GM12878 (cell line): ENCODE data around the gene SMOC1. TPM values are rescaled to one million over a fixed set of nuclear protein-coding genes. Genes with fewer than 3 reads are reported as not detected.

ENCODE experiments used
- ATAC-seq: fragments of 200-7000 bp; cut with Tn5 transposase; 3 replicates; pipeline ENCODE4 v1.9.1; 2020; ENCODE audit warnings: mild to moderate bottlenecking, moderate library complexity
- BruUV-seq: library from RNA; stranded (reverse); fragments of 400-500 nt; replicated peaks from 2 replicates; lab custom pipeline; 2021; lab: Mats Ljungman, UMichigan
- CTCF ChIA-PET: fragments of 300-600 bp; sonication (Branson Sonifier 250); formaldehyde crosslinking; extraction: SDS; loops from one replicate; lab custom pipeline; 2021; ENCODE audit warnings: inconsistent platforms; lab: Yijun Ruan, JAX
- POLR2A ChIA-PET: fragments of 350-600 bp; formaldehyde crosslinking; extraction: SDS; loops from one replicate; lab custom pipeline; 2021; ENCODE audit warnings: inconsistent platforms; lab: Charles Lee
- RAD21 ChIA-PET: fragments of 300-600 bp; sonication (Branson Sonifier 250); formaldehyde crosslinking; loops from one replicate; lab custom pipeline; 2023; ENCODE audit warnings: antibody characterized with exemption; ENCODE audit not compliant: unreplicated experiment; lab: Charles Lee
- SMC1A ChIA-PET: fragments of 300-600 bp; sonication (Branson Sonifier 250); formaldehyde crosslinking; loops from one replicate; lab custom pipeline; 2023; ENCODE audit not compliant: unreplicated experiment, uncharacterized antibody; lab: Charles Lee
- DNase-seq: peaks from one replicate; pipeline ENCODE4 v3.0.0-alpha.2; 2011; ENCODE audit warnings: low read depth, low spot score
- FAIRE-seq: peaks from 3 replicates; lab custom pipeline; 2011; peaks lifted over from hg19 to GRCh38; lab: Jason Lieb, UNC
- H2AFZ ChIP-seq: 2 replicates; pipeline ENCODE4 v1.6.0; 2011; ENCODE audit warnings: low read depth, low read length, control low read depth; ENCODE audit not compliant: control insufficient read depth
- H3K27ac ChIP-seq: 2 replicates; pipeline ENCODE4 v1.5.1; 2011; ENCODE audit warnings: control low read depth; ENCODE audit not compliant: control insufficient read depth, insufficient read depth
- H3K27me3 ChIP-seq, 2 experiments: replicated peaks in 1 of 2; 2 replicates each; pipeline versions ENCODE4 v1.6.0 to v1.6.1; 2011; ENCODE audit warnings: low read length in 1 of 2; ENCODE audit not compliant: control insufficient read depth in 2 of 2, insufficient read depth in 2 of 2
- H3K36me3 ChIP-seq, 2 experiments: 2 replicates each; pipeline ENCODE4 v1.5.1; 2011; ENCODE audit warnings: low read length in 1 of 2; ENCODE audit not compliant: control insufficient read depth in 2 of 2, insufficient read depth in 2 of 2
- H3K4me1 ChIP-seq: 2 replicates; pipeline ENCODE4 v1.6.1; 2011; ENCODE audit warnings: mild to moderate bottlenecking, low read length, moderate library complexity, mixed read lengths; ENCODE audit not compliant: control insufficient read depth, insufficient read depth
- H3K4me2 ChIP-seq: 2 replicates; pipeline ENCODE4 v1.6.0; 2011; ENCODE audit warnings: control low read depth; ENCODE audit not compliant: control insufficient read depth, insufficient read depth
- H3K4me3 ChIP-seq: fragments of 200-600 bp; sonication (generic); 2 replicates; pipeline ENCODE4 v1.5.1; 2016
- H3K79me2 ChIP-seq: 2 replicates; pipeline ENCODE4 v1.6.0; 2011; ENCODE audit warnings: low read length; ENCODE audit not compliant: control insufficient read depth, insufficient read depth
- H3K9ac ChIP-seq: 2 replicates; pipeline ENCODE4 v1.8.0; 2011; ENCODE audit warnings: low read length, control low read depth, mixed read lengths; ENCODE audit not compliant: control insufficient read depth, insufficient read depth
- H3K9me3 ChIP-seq: replicated peaks from 3 replicates; pipeline ENCODE4 v1.5.1; 2011; ENCODE audit warnings: mild to moderate bottlenecking, low read length; ENCODE audit not compliant: control insufficient read depth, insufficient read depth
- H4K20me1 ChIP-seq: 2 replicates; pipeline ENCODE4 v1.6.0; 2011; ENCODE audit not compliant: control insufficient read depth, insufficient read depth
- CBFB ChIP-seq: IDR thresholded peaks from 2 replicates; pipeline ENCODE4 v1.6.1; 2016; ENCODE audit warnings: antibody characterized with exemption, low read depth
- CEBPB ChIP-seq, 2 experiments: fragments of 150-350 bp in 1 of 2; IDR thresholded peaks; 2 replicates each; pipeline ENCODE4 v1.6.1; 2012 to 2014; ENCODE audit warnings: low read depth in 2 of 2, low read length in 2 of 2, borderline replicate concordance in 1 of 2, inconsistent platforms in 1 of 2
- CUX1 ChIP-seq: IDR thresholded peaks from 2 replicates; pipeline ENCODE4 v1.6.1; 2012; ENCODE audit warnings: improper control_type of control experiment, low read depth, low read length; ENCODE audit not compliant: insufficient replicate concordance
- ESRRA ChIP-seq: IDR thresholded peaks from 2 replicates; pipeline ENCODE4 v1.6.1; 2012; ENCODE audit warnings: mild to moderate bottlenecking, low read length, improper control_type of control experiment
- KAT2A ChIP-seq: conservative IDR thresholded peaks from 2 replicates; pipeline ENCODE4 v1.6.1; 2011; ENCODE audit warnings: low read depth, low read length; ENCODE audit not compliant: control insufficient read depth
- LARP7 ChIP-seq: fragments of 450-650 bp; IDR thresholded peaks from 2 replicates; pipeline ENCODE4 v1.6.1; 2017; ENCODE audit warnings: mild to moderate bottlenecking
- NFXL1 ChIP-seq: fragments of 450-650 bp; IDR thresholded peaks from 2 replicates; pipeline ENCODE4 v1.6.1; 2017; ENCODE audit warnings: antibody characterized with exemption, mild to moderate bottlenecking, borderline replicate concordance
- POLR2A ChIP-seq: IDR thresholded peaks from 2 replicates; pipeline ENCODE4 v1.6.1; 2011; ENCODE audit warnings: low read depth, mild to moderate bottlenecking, low read length
- STAT1 ChIP-seq: fragments of 450-650 bp; conservative IDR thresholded peaks from 2 replicates; pipeline ENCODE4 v1.6.1; 2014; ENCODE audit warnings: antibody characterized with exemption, mild to moderate bottlenecking
- TAF1 ChIP-seq: IDR thresholded peaks from 2 replicates; pipeline ENCODE4 v1.6.1; 2011; ENCODE audit warnings: mild to moderate bottlenecking, low read depth, low read length, borderline replicate concordance
- ZBED1 ChIP-seq: IDR thresholded peaks from 2 replicates; pipeline ENCODE4 v1.6.1; 2016; ENCODE audit warnings: borderline replicate concordance
- ZNF274 ChIP-seq: IDR thresholded peaks from one replicate; pipeline ENCODE4 v1.8.0; 2011; ENCODE audit not compliant: insufficient read length, insufficient read depth
- WGBS: methylation state at CpG from one replicate; pipeline ENCODE4 v1.1.6; 2016; ENCODE audit warnings: low lambda C conversion rate; ENCODE audit not compliant: insufficient replicate concordance, insufficient coverage; ENCODE audit errors: missing lambda C conversion rate; 5-methylcytosine and 5-hydroxymethylcytosine counted together
- in situ Hi-C: fragments of 300-500 bp; cut with MboI; formaldehyde crosslinking; loops from 9 replicates; pipeline ENCODE4 v1.14.3; 2018; ENCODE audit warnings: mixed read lengths
- intact Hi-C: fragments of 100-400 bp; cut with micrococcal nuclease; formaldehyde crosslinking; loops from one replicate; pipeline ENCODE4 v1.14.2; 2022; ENCODE audit not compliant: unreplicated experiment
- polyA plus RNA-seq, 11 experiments: library from polyadenylated mRNA; depleted of rRNA in 4 of 11; unstranded in 6 of 11; stranded (reverse) in 5 of 11; fragments of >200 nt; fragmentation: Nextera tagmentation in 4 of 11; fragmentation: Illumina TruSeq in 1 of 11; extraction: Ambion mirVana in 4 of 11; extraction: Trizol in 1 of 11; gene quantifications; 1 replicate in 1 of 11; 2 replicates in 10 of 11; pipeline versions ENCODE4 v1.2.1 to v1.2.3, GENCODE V29; 2011 to 2016; ENCODE audit warnings: inconsistent platforms in 2 of 11, missing spikeins in 2 of 11, low read depth in 1 of 11
- total RNA-seq, 4 experiments: library from RNA; depleted of rRNA in 3 of 4; stranded (reverse); fragments of >200 nt in 3 of 4; fragmentation: Illumina TruSeq in 1 of 4; extraction: Trizol in 1 of 4; gene quantifications; 2 replicates each; pipeline versions ENCODE4 v1.2.1 to v1.2.3, GENCODE V29; 2013 to 2021
- TF ChIP-seq, protein P1 (sequence below): IDR thresholded peaks from 2 replicates; pipeline ENCODE4 v1.6.1; 2012; ENCODE audit warnings: mild to moderate bottlenecking, low read depth, low read length
- TF ChIP-seq, protein P2 (sequence below): fragments of 450-650 bp; IDR thresholded peaks from 2 replicates; pipeline ENCODE4 v1.6.1; 2016; ENCODE audit warnings: mild to moderate bottlenecking

The SMOC1 gene
- total and polyA plus RNA-seq, 10 of the 15 experiments (the other 5 are each of a cell fraction or from before 2014, with no cell fraction given): 0.03 to 0.26 (median 0.14) TPM; not detected in 7

DNA sequence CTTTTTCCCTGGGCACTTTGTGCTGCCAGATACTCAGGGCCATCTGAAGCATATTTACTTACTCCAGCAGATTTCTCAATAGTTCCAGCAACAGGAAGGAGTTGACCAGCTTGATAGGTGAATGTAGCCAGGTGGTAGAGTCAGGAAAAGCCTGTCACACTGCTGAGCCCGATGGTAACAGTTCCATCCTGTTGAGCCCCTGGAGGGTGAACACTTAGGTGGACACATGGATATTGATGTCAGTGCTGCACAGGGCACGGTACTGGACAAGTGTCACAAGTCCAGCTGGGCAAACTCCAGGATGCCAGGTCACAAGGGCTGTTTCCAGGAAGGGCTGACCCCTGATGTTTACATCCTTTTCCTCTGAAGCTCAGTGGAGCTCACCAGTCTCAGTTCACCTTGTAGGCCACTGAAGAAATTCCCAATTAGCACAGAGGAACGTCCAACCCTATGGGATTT lies 2.3 kb upstream of the SMOC1 start:
- WGBS: 6% methylated on average over 3 of the region's 3 CpGs
- Histone ChIP-seq H3K9ac (no peak overlapping the region), H3K4me2 (no peak overlapping the region), H3K79me2 (no peaks in the 10 kb centered on the region), H3K27ac (no peak overlapping the region), H3K36me3 (no peaks in the 10 kb centered on the region), H3K27me3 (peaks cover 8 to 10% of the 10 kb centered on the region in 2 experiments), H3K4me1 (no peaks in the 10 kb centered on the region), H3K9me3 (no peaks in the 10 kb centered on the region), H2AFZ (no peak overlapping the region), H3K4me3 (no peak overlapping the region), H4K20me1 (no peaks in the 10 kb centered on the region)
- FAIRE-seq: no peak
- SMC1A ChIA-PET: interaction anchor here (0.5 to 1.9 kb wide), 7 partner anchors 40 to 289 kb away, joined by 3 to 13 read pairs (median 3); no protein-coding TSS in a partner anchor
- POLR2A ChIA-PET: no interaction called here
- no peak for ATAC-seq
- CTCF ChIA-PET: interaction anchor here (1.0 to 4.0 kb wide), 12 partner anchors 11 to 482 kb away, joined by 3 to 43 read pairs (median 4); partner anchors contain the start of gene COX16
- BruUV-seq: no TSS peak
- in situ Hi-C loops: no loop called here
- TF ChIP-seq NFXL1: no peak
- TF ChIP-seq ZBED1: no peak
- no peak for TF ChIP-seq CEBPB (IDR thresholded peaks at IDR 0.05; ENCODE audit: borderline replicate concordance in 1 of 2, low read depth in 2 of 2, low read length in 2 of 2)
- no peak for TF ChIP-seq LARP7
- no peak for TF ChIP-seq POLR2A
- TF ChIP-seq ESRRA: no peak
- TF ChIP-seq TAF1: no peak
- TF ChIP-seq, protein P1, sequence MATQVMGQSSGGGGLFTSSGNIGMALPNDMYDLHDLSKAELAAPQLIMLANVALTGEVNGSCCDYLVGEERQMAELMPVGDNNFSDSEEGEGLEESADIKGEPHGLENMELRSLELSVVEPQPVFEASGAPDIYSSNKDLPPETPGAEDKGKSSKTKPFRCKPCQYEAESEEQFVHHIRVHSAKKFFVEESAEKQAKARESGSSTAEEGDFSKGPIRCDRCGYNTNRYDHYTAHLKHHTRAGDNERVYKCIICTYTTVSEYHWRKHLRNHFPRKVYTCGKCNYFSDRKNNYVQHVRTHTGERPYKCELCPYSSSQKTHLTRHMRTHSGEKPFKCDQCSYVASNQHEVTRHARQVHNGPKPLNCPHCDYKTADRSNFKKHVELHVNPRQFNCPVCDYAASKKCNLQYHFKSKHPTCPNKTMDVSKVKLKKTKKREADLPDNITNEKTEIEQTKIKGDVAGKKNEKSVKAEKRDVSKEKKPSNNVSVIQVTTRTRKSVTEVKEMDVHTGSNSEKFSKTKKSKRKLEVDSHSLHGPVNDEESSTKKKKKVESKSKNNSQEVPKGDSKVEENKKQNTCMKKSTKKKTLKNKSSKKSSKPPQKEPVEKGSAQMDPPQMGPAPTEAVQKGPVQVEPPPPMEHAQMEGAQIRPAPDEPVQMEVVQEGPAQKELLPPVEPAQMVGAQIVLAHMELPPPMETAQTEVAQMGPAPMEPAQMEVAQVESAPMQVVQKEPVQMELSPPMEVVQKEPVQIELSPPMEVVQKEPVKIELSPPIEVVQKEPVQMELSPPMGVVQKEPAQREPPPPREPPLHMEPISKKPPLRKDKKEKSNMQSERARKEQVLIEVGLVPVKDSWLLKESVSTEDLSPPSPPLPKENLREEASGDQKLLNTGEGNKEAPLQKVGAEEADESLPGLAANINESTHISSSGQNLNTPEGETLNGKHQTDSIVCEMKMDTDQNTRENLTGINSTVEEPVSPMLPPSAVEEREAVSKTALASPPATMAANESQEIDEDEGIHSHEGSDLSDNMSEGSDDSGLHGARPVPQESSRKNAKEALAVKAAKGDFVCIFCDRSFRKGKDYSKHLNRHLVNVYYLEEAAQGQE: no peak
- TF ChIP-seq CBFB: no peak
- TF ChIP-seq ZNF274: no peak
- no peak for TF ChIP-seq STAT1
- TF ChIP-seq, protein P2, sequence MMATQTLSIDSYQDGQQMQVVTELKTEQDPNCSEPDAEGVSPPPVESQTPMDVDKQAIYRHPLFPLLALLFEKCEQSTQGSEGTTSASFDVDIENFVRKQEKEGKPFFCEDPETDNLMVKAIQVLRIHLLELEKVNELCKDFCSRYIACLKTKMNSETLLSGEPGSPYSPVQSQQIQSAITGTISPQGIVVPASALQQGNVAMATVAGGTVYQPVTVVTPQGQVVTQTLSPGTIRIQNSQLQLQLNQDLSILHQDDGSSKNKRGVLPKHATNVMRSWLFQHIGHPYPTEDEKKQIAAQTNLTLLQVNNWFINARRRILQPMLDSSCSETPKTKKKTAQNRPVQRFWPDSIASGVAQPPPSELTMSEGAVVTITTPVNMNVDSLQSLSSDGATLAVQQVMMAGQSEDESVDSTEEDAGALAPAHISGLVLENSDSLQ: no peak
- TF ChIP-seq CUX1: no peak
- TF ChIP-seq KAT2A: no peak
- DNase-seq: no peak
- intact Hi-C loops: loop anchor here (1.0 to 5.0 kb wide), 2 partner anchors 135 to 150 kb away; no protein-coding TSS in a partner anchor
- RAD21 ChIA-PET: interaction anchor here (0.6 to 1.5 kb wide), 4 partner anchors 58 to 151 kb away, joined by 3 to 11 read pairs (median 4); no protein-coding TSS in a partner anchor
